GM21528 (cell line): ENCODE results near the gene ERAP2.
"Not testable (repeated sequence)": the region's sequence is repeated elsewhere in the genome, so short reads cannot be mapped to it uniquely, and the experiment has no call there.

Experiments used
- ATAC-seq: cut with Tn5 transposase; IDR thresholded peaks from one replicate; pipeline ENCODE4 v1.9.1; 2021; ENCODE audit warnings: mild to moderate bottlenecking, moderate library complexity; ENCODE audit not compliant: unreplicated experiment, low FRiP score

The ERAP2 gene

GRCh38 chr5:96876292-96876850 is at the start of gene ERAP2:
Gene ERAP2, plus strand, starts transcription at chr5:96876500. Its CDS starts 3,186 bp downstream, at chr5:96879686.
- peak; percentile 59 for ATAC-seq

- no peak for ATAC-seq
Observed at GRCh38 chr5:96829297-96829696, 47.0 kb upstream of the ERAP2 start.

DNA sequence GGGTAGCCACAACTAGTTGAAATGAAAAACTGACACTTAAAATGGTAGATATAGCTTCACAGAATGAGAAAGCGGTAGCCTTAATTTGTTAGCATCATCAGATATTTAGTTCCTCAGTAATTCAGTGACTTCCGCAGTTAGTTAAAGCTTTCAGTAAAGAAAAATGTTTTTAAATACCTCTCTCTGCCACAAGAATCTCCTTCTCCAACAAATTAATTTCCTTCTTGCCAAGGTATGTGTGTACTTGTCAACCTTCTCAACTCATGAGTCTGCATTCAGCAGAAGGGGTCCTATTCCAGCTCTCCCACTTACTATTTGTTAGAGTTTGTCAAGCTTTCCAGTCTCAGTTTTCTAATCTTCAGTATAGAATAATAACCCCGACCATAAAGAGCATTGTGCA is 42.3 kb upstream of the ERAP2 start:
- no peak for ATAC-seq

GRCh38 chr5:96835791-96836191 is 40.5 kb upstream of the ERAP2 start:
- ATAC-seq = no peak

- ATAC-seq = no peak
Observed at GRCh38 chr5:96836817-96837216, 39.5 kb upstream of the ERAP2 start.

DNA sequence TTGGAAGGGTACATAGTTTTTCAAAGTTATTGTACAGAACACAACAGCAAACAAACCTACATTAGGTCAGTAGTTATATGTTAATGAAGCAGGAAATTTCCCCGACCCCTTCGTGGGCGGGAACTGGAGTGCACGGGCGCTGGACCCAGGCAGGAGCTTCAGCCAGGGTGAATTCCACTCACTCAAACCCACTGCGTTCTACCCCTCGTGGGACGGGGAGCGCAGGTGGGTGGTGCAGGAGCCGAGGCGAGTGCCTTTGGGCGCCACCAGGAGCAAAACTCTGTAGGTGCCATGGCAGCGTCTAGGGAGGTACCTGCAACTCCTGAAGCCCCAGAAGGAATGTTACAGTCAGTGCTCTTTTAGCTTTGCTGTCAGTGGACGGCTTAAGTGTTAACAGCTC is 39.0 kb upstream of the ERAP2 start:
- no peak for ATAC-seq

- no peak for ATAC-seq
Observed at GRCh38 chr5:96838201-96839070, 37.9 kb upstream of the ERAP2 start.

GRCh38 chr5:96839071-96839592 is 37.2 kb upstream of the ERAP2 start:
- no peak for ATAC-seq

DNA sequence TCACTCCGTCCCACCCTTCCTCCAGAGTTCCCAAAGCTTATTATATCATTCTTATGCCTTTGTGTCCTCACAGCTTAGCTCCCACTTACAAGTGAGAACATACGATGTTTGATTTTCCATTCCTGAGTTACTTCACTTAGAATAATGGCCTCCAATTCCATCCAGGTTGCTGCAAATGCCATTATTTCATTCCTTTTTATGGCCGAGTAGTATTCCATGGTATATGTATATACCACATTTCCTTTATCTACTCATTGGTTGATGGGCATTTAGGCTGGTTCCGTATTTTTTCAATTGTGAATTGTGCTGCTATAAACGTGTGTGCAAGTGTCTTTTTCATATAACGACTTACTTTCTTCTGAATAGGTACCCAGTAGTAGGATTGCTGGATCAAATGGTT is 34.4 kb upstream of the ERAP2 start:
- ATAC-seq = not testable (repeated sequence)

DNA sequence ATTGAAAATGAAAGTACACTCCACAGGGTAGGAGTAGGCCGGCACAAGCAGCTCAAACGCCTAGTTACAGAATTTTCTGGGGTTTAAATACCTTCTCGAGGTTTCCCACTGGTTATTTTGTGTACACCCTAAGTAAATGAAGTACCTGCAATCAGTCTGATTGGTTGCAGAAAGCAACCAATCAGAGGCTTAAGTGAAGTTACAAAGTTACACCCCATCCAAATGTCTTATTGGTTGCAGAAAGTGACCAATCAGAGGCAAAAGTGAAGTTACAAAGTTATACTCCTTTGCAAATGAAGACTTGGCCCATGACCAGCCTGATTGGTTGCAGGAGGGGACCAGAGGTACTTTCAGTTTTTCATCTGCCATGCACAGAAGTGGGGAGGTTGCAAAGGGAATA is 33.2 kb upstream of the ERAP2 start:
- ATAC-seq = no peak

GRCh38 chr5:96844481-96844990 is 31.8 kb upstream of the ERAP2 start:
- ATAC-seq = no peak

- ATAC-seq = no peak
Observed at GRCh38 chr5:96851312-96852062, 24.8 kb upstream of the ERAP2 start.

- no peak for ATAC-seq
Observed at GRCh38 chr5:96852759-96853158, 23.5 kb upstream of the ERAP2 start.

DNA sequence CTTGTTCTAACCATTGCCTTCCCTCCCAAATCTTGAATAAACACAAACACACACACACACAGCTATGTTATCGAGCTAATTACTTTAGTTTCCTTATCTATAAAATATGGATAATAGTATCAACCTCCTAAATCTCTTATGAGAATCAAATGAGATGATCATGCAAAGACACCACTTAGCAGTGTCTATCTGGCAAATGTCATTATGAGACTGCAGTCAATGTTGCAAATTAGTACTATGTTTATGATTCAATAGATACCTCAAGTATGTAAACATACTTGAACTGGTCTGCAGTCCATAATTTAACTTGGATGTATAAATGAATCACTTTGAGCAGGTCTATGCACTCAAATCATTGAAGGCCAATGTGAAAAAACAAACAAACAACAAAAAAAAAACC is 22.2 kb upstream of the ERAP2 start:
- no peak for ATAC-seq

- no peak for ATAC-seq
Observed at GRCh38 chr5:96855031-96855872, 21.0 kb upstream of the ERAP2 start.

- no peak for ATAC-seq
Observed at GRCh38 chr5:96856371-96856770, 19.9 kb upstream of the ERAP2 start.

DNA sequence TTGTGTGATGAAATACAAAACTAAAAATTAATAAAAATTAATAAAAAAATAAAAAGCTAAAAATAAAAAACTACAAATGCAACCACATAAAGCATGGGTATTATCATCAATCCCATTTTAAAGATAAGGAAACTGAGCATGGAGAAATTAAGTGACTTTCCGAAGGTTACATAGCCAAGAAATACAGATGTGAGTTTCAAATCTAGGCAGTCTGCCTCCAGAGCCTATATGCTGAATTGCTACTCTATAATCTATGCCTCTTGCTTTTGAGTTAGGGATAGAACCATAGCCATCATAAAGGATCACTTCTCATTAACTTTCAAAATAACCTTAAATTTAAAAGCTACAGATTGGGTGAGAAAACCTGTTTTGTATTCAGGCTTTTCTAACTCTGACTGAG is 18.8 kb upstream of the ERAP2 start:
- no peak for ATAC-seq

GRCh38 chr5:96857924-96858323 is 18.4 kb upstream of the ERAP2 start:
- ATAC-seq = no peak

DNA sequence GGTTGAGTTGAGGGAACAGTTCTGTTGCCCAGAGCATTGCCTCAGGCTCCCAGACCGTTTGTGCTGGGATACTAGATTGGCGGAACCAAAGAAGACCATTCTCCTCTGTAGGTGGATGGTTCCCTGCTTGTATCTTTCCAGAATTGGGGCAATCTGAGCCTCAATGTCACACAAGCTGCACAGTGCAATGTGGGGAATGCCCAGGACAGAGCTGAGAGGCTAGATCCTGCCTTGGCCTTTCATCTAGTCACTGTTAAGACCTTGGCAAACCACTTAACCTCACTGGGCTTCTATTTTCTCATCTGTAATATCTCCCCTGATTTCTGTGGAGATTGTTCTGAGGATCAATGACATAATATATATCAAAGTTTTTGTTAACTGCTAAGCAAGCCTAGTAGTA is 16.9 kb upstream of the ERAP2 start:
- ATAC-seq = no peak

- no peak for ATAC-seq
Observed at GRCh38 chr5:96861076-96861475, 15.2 kb upstream of the ERAP2 start.
